Stimulated activated CD4-positive, alpha-beta T cell treated with anti-CD3 and anti-CD28 coated beads, Interleukin-2, amount 100 ng/mL, for 48 hours (primary cell): Measurements from ENCODE around the gene R3HDM2.

Experiments used
- DNase-seq, 2 donors: peaks; one replicate each; pipeline ENCODE4 v3.0.0-alpha.2; 2020

The R3HDM2 gene

GRCh38 chr12:57261428-57261865 lies 169.4 kb downstream of the R3HDM2 start:
- DNase-seq, result no peak

GRCh38 chr12:57260366-57260765 lies 170.5 kb downstream of the R3HDM2 start:
- DNase-seq, result no peak

GRCh38 chr12:57258977-57259970 lies 171.6 kb downstream of the R3HDM2 start:
- no peak for DNase-seq

GRCh38 chr12:57255916-57256315 lies 174.9 kb downstream of the R3HDM2 start:
- no peak for DNase-seq

- no peak for DNase-seq
Measured at GRCh38 chr12:57254506-57255280, 176.2 kb downstream of the R3HDM2 start.

- DNase-seq, result no peak
Measured at GRCh38 chr12:57250956-57251355, 179.9 kb downstream of the R3HDM2 start, which contains the start of gene STAC3. TSS of gene STAC3 (minus strand) at chr12:57251187. CDS start at chr12:57249636, 1,551 bp downstream.

- no peak for DNase-seq
Measured at GRCh38 chr12:57250541-57250940, 180.3 kb downstream of the R3HDM2 start.

GRCh38 chr12:57248934-57249742 lies 181.7 kb downstream of the R3HDM2 start:
- DNase-seq, result no peak

- DNase-seq, result no peak
Measured at GRCh38 chr12:57247041-57247440, 183.8 kb downstream of the R3HDM2 start.

GRCh38 chr12:57244312-57244696 lies 186.5 kb downstream of the R3HDM2 start:
- no peak for DNase-seq

- DNase-seq, result peak; percentile 84 to 86
Measured at GRCh38 chr12:57243521-57244311, 187.1 kb downstream of the R3HDM2 start.

GRCh38 chr12:57242691-57243454 lies 188.0 kb downstream of the R3HDM2 start:
- DNase-seq, result peak; percentile 72 to 78

GRCh38 chr12:57242329-57242690 lies 188.5 kb downstream of the R3HDM2 start:
- no peak for DNase-seq

GRCh38 chr12:57241402-57242310 lies 189.2 kb downstream of the R3HDM2 start:
- no peak for DNase-seq

GRCh38 chr12:57240926-57241401 lies 189.9 kb downstream of the R3HDM2 start:
- no peak for DNase-seq

- DNase-seq, result peak; percentile 60 to 61
Measured at GRCh38 chr12:57240066-57240921, 190.5 kb downstream of the R3HDM2 start.

- DNase-seq, result no peak
Measured at GRCh38 chr12:57239587-57240065, 191.2 kb downstream of the R3HDM2 start.

- DNase-seq, result peak; percentile 92 to 95
Measured at GRCh38 chr12:57238854-57239554, 191.8 kb downstream of the R3HDM2 start.
